HG02943 (cell line): Measurements from ENCODE around the gene OOSP4A.

Experiments used
- ATAC-seq: cut with Tn5 transposase; IDR thresholded peaks from one replicate; pipeline ENCODE4 v1.9.1; 2021; ENCODE audit warnings: mild to moderate bottlenecking, low read depth, moderate library complexity; ENCODE audit not compliant: unreplicated experiment

The OOSP4A gene

GRCh38 chr11:59963733-59964132 is at the start of gene OOSP4A:
Gene OOSP4A (plus strand): TSS chr11:59964033. CDS start chr11:59964033, 0 bp downstream.
- ATAC-seq = no peak

GRCh38 chr11:59918480-59918879 is 45.4 kb upstream of the OOSP4A start:
- ATAC-seq = no peak

- no peak for ATAC-seq
Measured at GRCh38 chr11:59918987-59919589, 44.7 kb upstream of the OOSP4A start.

- ATAC-seq = no peak
Measured at GRCh38 chr11:59923813-59924212, 40.0 kb upstream of the OOSP4A start.

DNA sequence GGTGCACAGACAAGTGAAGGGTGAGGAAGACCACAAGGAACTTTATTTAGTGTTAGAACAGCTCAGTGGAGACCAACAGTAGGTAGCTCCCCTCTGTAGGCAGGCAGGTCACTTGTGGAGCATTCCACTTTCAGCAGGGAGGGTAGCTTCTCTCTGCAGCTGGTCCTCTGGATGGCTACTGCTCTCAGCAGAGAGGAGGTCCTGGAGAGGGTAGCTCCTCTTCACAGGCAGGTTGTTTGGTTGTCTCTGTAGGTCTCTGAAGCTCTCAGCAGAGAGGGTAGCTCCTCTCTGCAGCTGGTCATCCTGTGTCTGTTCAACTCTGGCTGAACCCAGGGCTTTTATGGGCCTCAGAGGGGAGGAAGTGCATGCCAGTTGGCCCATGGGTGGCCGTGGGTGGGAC is 32.1 kb upstream of the OOSP4A start:
- no peak for ATAC-seq

DNA sequence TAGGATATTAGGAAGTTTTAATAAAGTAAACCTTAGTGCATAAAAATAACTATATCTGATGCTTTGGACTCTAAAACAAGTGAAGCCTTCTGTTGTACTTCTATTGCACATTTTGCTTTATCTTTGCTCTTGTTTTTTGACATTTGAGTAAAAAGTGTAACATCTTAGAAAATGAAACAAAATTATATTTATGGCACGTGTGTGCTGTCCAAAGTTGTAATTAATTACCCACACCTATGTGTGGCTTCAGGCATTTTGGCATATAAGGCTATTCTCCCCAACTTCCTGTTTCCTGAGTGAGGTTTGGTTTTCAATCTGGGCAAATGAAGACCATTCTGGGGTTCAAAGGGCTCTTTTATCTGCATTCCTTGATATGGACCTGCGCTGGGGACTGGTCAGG is 25.7 kb upstream of the OOSP4A start, which contains the start of gene OOSP1:
Gene OOSP1 (plus strand): TSS at position 301 of the 400 bp plus-strand sequence. CDS start 23 bp downstream, at position 324.
- no peak for ATAC-seq

GRCh38 chr11:59938718-59939117 is 25.1 kb upstream of the OOSP4A start:
- ATAC-seq = no peak

GRCh38 chr11:59939482-59939881 is 24.4 kb upstream of the OOSP4A start:
- ATAC-seq = no peak

GRCh38 chr11:59941091-59941490 is 22.7 kb upstream of the OOSP4A start:
- ATAC-seq = no peak

DNA sequence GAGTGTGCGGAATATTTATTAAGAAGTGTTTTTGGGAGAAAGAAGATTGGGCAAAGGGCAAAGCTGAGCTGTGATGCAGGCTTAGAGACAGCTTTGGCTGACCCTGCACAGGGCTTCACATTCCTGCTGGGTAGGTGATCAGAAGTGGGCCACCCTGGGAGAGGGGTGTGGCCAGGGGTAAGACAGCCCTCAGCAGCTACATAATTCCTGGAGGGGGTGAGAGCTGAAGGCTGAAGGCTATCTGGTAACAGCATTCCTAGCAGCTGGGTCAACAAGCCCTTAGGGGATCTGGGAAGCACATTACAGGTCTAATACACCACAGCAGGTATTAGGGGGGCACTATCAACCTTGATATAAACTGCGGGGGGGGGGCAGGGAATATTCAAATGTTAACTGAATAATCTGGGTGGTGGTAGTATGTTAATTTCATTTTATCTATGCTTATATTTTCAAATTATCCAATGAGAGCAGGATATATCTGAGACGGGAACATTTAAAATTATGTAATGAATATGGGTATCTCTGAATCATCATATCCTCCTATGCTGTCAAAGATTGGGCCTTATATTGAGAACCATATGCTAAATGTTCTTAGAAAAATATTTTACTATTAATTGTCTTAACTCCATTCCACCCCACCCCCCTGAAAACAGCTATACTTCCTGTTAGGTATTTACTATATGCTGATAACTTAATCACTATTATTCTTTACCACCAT is 19.7 kb upstream of the OOSP4A start:
- ATAC-seq = no peak

DNA sequence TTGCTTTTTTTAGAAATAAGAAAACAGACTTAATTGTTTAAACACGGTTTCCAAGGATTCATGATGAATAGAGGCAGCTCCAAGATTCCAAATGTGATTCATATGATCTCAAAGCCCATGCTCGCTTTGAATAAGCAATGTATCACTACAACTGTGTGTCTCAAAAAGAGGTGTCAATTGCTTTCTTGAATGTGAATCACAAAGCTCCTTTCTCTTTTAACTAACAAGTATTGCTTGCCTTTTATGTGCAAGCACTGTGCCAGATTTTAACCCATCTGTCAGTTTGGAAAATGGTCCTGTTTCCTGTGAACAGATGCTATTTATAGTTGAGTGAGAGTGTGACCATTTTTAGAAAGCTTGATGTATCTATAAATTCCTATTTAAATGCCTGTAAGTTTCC is 19.1 kb upstream of the OOSP4A start:
- ATAC-seq = no peak

- no peak for ATAC-seq
Measured at GRCh38 chr11:59953463-59954218, 10.2 kb upstream of the OOSP4A start.

- ATAC-seq = no peak
Measured at GRCh38 chr11:59954219-59954847, 9.5 kb upstream of the OOSP4A start.

- ATAC-seq = no peak
Measured at GRCh38 chr11:59957094-59957493, 6.7 kb upstream of the OOSP4A start.

- no peak for ATAC-seq
Measured at GRCh38 chr11:59960502-59961381, 3.1 kb upstream of the OOSP4A start.

- no peak for ATAC-seq
Measured at GRCh38 chr11:59962107-59962482, 1.7 kb upstream of the OOSP4A start.

GRCh38 chr11:59965424-59965823 is 1.6 kb downstream of the OOSP4A start:
- no peak for ATAC-seq

GRCh38 chr11:59966201-59966600 is 2.4 kb downstream of the OOSP4A start:
- ATAC-seq = no peak

- no peak for ATAC-seq
Measured at GRCh38 chr11:59967677-59968394, 4.0 kb downstream of the OOSP4A start.
